HCT116 (cell line): ENCODE results near the gene PRIMA1.

ENCODE experiments used
- CEBPB ChIP-seq: IDR thresholded peaks from 2 replicates; pipeline ENCODE4 v1.6.1; 2012; ENCODE audit warnings: low read depth
- CTCF ChIP-seq, 3 experiments: fragments of 200-600 bp in 1 of 3; sonication (generic) in 1 of 3; IDR thresholded peaks in 2 of 3; conservative IDR thresholded peaks in 1 of 3; 2 replicates each; pipeline ENCODE4 v1.5.1; 2012 to 2017; ENCODE audit warnings: low read depth in 2 of 3, low read length in 2 of 3, antibody characterized with exemption in 1 of 3, borderline replicate concordance in 1 of 3, control low read depth in 1 of 3, mild to moderate bottlenecking in 1 of 3, mixed read lengths in 1 of 3, mixed run types in 1 of 3, moderate library complexity in 1 of 3; ENCODE audit not compliant: insufficient read depth in 1 of 3
- EGR1 ChIP-seq: IDR thresholded peaks from 2 replicates; pipeline ENCODE4 v1.6.1; 2012; ENCODE audit warnings: low read depth
- EZH2 ChIP-seq: fragments of 200-600 bp; sonication (generic); IDR thresholded peaks from 2 replicates; pipeline ENCODE4 v1.6.1; 2017; ENCODE audit warnings: antibody characterized with exemption, mixed run types
- MAX ChIP-seq: IDR thresholded peaks from 2 replicates; pipeline ENCODE4 v1.6.1; 2012
- POLR2A ChIP-seq: IDR thresholded peaks from 2 replicates; pipeline ENCODE4 v1.7.0; 2011; ENCODE audit warnings: borderline replicate concordance; ENCODE audit not compliant: insufficient read depth, insufficient read length; ENCODE audit errors: extremely low read depth
- POLR2AphosphoS5 ChIP-seq: IDR thresholded peaks from 2 replicates; pipeline ENCODE4 v1.6.1; 2011; ENCODE audit warnings: mild to moderate bottlenecking, low read depth, low read length, moderate library complexity
- REST ChIP-seq: IDR thresholded peaks from 2 replicates; pipeline ENCODE4 v1.6.1; 2012; ENCODE audit warnings: low read depth
- SP1 ChIP-seq: IDR thresholded peaks from 2 replicates; pipeline ENCODE4 v1.6.1; 2012; ENCODE audit warnings: low read depth
- SRF ChIP-seq: IDR thresholded peaks from 2 replicates; pipeline ENCODE4 v1.6.1; 2012; ENCODE audit warnings: low read depth
- YY1 ChIP-seq: IDR thresholded peaks from 2 replicates; pipeline ENCODE4 v1.6.1; 2011; ENCODE audit warnings: low read length, low read depth, moderate library complexity, mild to moderate bottlenecking; ENCODE audit not compliant: insufficient replicate concordance; ENCODE audit errors: extremely low read depth
- ZBTB33 ChIP-seq: IDR thresholded peaks from 2 replicates; pipeline ENCODE4 v1.6.1; 2011; ENCODE audit warnings: mild to moderate bottlenecking, low read length, moderate library complexity; ENCODE audit not compliant: insufficient replicate concordance; ENCODE audit errors: extremely low read depth
- ZFX ChIP-seq: fragments of 450-650 bp; IDR thresholded peaks from 2 replicates; pipeline ENCODE4 v1.6.1; 2017
- ZNF274 ChIP-seq: fragments of 200-500 bp; sonication (Bioruptor generic); IDR thresholded peaks from 2 replicates; pipeline ENCODE4 v1.6.1; 2014; ENCODE audit warnings: mild to moderate bottlenecking, low read depth, low read length, inconsistent platforms

- TF ChIP-seq CTCF (IDR thresholded peaks at IDR 0.05 in 2 of 3, conservative IDR thresholded peaks at IDR 0.05 in 1 of 3; ENCODE audit: borderline replicate concordance in 1 of 3, insufficient read depth in 1 of 3, low read depth in 2 of 3, low read length in 2 of 3) (no peak), EZH2 (no peak), POLR2AphosphoS5 (no peak), POLR2A (no peak), ZBTB33 (no peak), REST (no peak), CEBPB (no peak), EGR1 (no peak), SRF (no peak), SP1 (no peak), MAX (no peak), ZFX (no peak), ZNF274 (no peak), YY1 (no peak)
Observed at GRCh38 chr14:93716002-93716745, 72.1 kb downstream of the PRIMA1 start.
